SK-N-SH (cell line): ENCODE data around the gene NAXD. TPM values are rescaled to one million over a fixed set of nuclear protein-coding genes. Genes with fewer than 3 reads are reported as not detected.
"Not testable (repeated sequence)": the region's sequence is repeated elsewhere in the genome, so short reads cannot be mapped to it uniquely, and the experiment has no call there.

Source experiments
- CTCF ChIA-PET: fragments of 300-600, 350-600 bp; formaldehyde crosslinking; extraction: SDS; loops from one replicate; lab custom pipeline; 2021; lab: Yijun Ruan, JAX
- POLR2A ChIA-PET: fragments of 350-600 bp; sonication (Branson Sonifier 250); formaldehyde crosslinking; extraction: SDS; loops from one replicate; lab custom pipeline; 2020; ENCODE audit warnings: antibody characterized with exemption, inconsistent platforms; lab: Yijun Ruan, JAX
- DNase-seq: peaks from one replicate; pipeline ENCODE4 v3.0.0; 2012
- H2AFZ ChIP-seq: fragments of 200-600 bp; sonication (generic); 2 replicates; pipeline ENCODE4 v1.8.1; 2016; ENCODE audit warnings: antibody characterized with exemption, mild to moderate bottlenecking, low read depth
- H3F3A ChIP-seq: fragments of 200-600 bp; sonication (generic); replicated peaks from 2 replicates; pipeline ENCODE3; 2016; ENCODE audit warnings: antibody characterized with exemption, mild to moderate bottlenecking; ENCODE audit not compliant: insufficient read depth
- H3K27ac ChIP-seq, 2 experiments: fragments of 200-500 bp in 1 of 2; fragments of 200-600 bp in 1 of 2; sonication (Bioruptor generic) in 1 of 2; sonication (generic), shearing (Covaris generic) in 1 of 2; 2 replicates each; pipeline versions ENCODE4 v1.5.1 to v1.6.1; 2014 to 2016; ENCODE audit warnings: low read depth in 2 of 2, inconsistent platforms in 1 of 2, low read length in 1 of 2, mild to moderate bottlenecking in 1 of 2, mixed read lengths in 1 of 2
- H3K27me3 ChIP-seq: fragments of 200-600 bp; sonication (generic), shearing (Covaris generic); 2 replicates; pipeline ENCODE4 v1.6.1; 2016; ENCODE audit warnings: mixed run types; ENCODE audit not compliant: insufficient read depth
- H3K36me3 ChIP-seq, 2 experiments: fragments of 200-500 bp in 1 of 2; fragments of 200-600 bp in 1 of 2; sonication (Bioruptor generic) in 1 of 2; sonication (generic) in 1 of 2; replicated peaks in 1 of 2; 2 replicates each; pipeline versions ENCODE3 to v1.5.1; 2014 to 2016; ENCODE audit warnings: low read length in 1 of 2, mild to moderate bottlenecking in 1 of 2; ENCODE audit not compliant: insufficient read depth in 2 of 2, control insufficient read depth in 1 of 2
- H3K4me1 ChIP-seq, 2 experiments: fragments of 200-500 bp in 1 of 2; fragments of 200-600 bp in 1 of 2; sonication (Bioruptor generic) in 1 of 2; sonication (generic), shearing (Covaris generic) in 1 of 2; 2 replicates each; pipeline versions ENCODE4 v1.5.1 to v1.6.1; 2014 to 2016; ENCODE audit warnings: low read depth in 1 of 2, low read length in 1 of 2, mixed run types in 1 of 2; ENCODE audit not compliant: insufficient read depth in 2 of 2, control insufficient read depth in 1 of 2
- H3K4me2 ChIP-seq: fragments of 200-600 bp; sonication (generic), shearing (Covaris generic); 2 replicates; pipeline ENCODE4 v1.6.1; 2017; ENCODE audit warnings: mixed run types
- H3K4me3 ChIP-seq, 2 experiments: fragments of 200-500 bp in 1 of 2; fragments of 200-600 bp in 1 of 2; sonication (Bioruptor generic) in 1 of 2; sonication (generic), shearing (Covaris generic) in 1 of 2; 2 replicates each; pipeline versions ENCODE4 v1.5.1 to v1.8.1; 2014 to 2016; ENCODE audit warnings: low read depth in 2 of 2, inconsistent platforms in 1 of 2, low read length in 1 of 2, mild to moderate bottlenecking in 1 of 2, mixed read lengths in 1 of 2, moderate library complexity in 1 of 2
- H3K79me2 ChIP-seq: fragments of 200-600 bp; sonication (generic); 2 replicates; pipeline ENCODE4 v1.8.1; 2017; ENCODE audit warnings: mild to moderate bottlenecking; ENCODE audit not compliant: insufficient read depth
- H3K9ac ChIP-seq: fragments of 200-600 bp; sonication (generic); 2 replicates; pipeline ENCODE4 v1.6.1; 2017; ENCODE audit warnings: mixed run types
- H3K9me2 ChIP-seq: fragments of 200-600 bp; sonication (generic); 2 replicates; pipeline ENCODE4 v1.6.1; 2017; ENCODE audit warnings: mixed run types
- H3K9me3 ChIP-seq: fragments of 200-600 bp; sonication (generic); 2 replicates; pipeline ENCODE4 v1.6.1; 2017; ENCODE audit warnings: mixed run types, mild to moderate bottlenecking, moderate library complexity
- H4K20me1 ChIP-seq: fragments of 200-600 bp; sonication (generic); 2 replicates; pipeline ENCODE4 v1.6.1; 2017; ENCODE audit warnings: mild to moderate bottlenecking, mixed run types; ENCODE audit not compliant: insufficient read depth
- CHD2 ChIP-seq: fragments of 150-350 bp; IDR thresholded peaks from 2 replicates; pipeline ENCODE4 v1.6.1; 2018; ENCODE audit warnings: low read length; ENCODE audit not compliant: partially characterized antibody
- ELF1 ChIP-seq: IDR thresholded peaks from 2 replicates; pipeline ENCODE4 v1.4.0; 2012
- EP300 ChIP-seq, 2 experiments: IDR thresholded peaks; 2 replicates each; pipeline versions ENCODE4 v1.4.0 to v1.6.1; 2012; ENCODE audit warnings: borderline replicate concordance in 1 of 2, low read depth in 1 of 2, low read length in 1 of 2
- EZH2phosphoT487 ChIP-seq: fragments of 200-600 bp; sonication (generic); IDR thresholded peaks from 2 replicates; pipeline ENCODE4 v1.6.1; 2017; ENCODE audit warnings: low read depth, mixed run types, mild to moderate bottlenecking, antibody characterized with exemption, moderate library complexity, borderline replicate concordance
- FOSL2 ChIP-seq: IDR thresholded peaks from 2 replicates; pipeline ENCODE4 v1.4.0; 2012; ENCODE audit warnings: low read depth, mild to moderate bottlenecking, moderate library complexity, borderline replicate concordance
- FOXJ3 ChIP-seq: sonication (generic); formaldehyde crosslinking; IDR thresholded peaks from 2 replicates; pipeline ENCODE4 v1.5.1; 2020; ENCODE audit warnings: mild to moderate bottlenecking, missing genetic modification reagents
- FOXM1 ChIP-seq: IDR thresholded peaks from 2 replicates; pipeline ENCODE4 v1.4.0; 2012; ENCODE audit warnings: low read depth, mild to moderate bottlenecking
- JUND ChIP-seq: IDR thresholded peaks from 2 replicates; pipeline ENCODE4 v1.4.0; 2012
- NFIC ChIP-seq: IDR thresholded peaks from 2 replicates; pipeline ENCODE4 v1.4.0; 2012; ENCODE audit warnings: borderline replicate concordance
- RXRA ChIP-seq: IDR thresholded peaks from 2 replicates; pipeline ENCODE4 v1.4.0; 2012; ENCODE audit warnings: low read depth, mild to moderate bottlenecking, borderline replicate concordance
- TAF1 ChIP-seq: IDR thresholded peaks from 2 replicates; pipeline ENCODE4 v1.6.1; 2012; ENCODE audit warnings: low read depth, mild to moderate bottlenecking, low read length, moderate library complexity, borderline replicate concordance
- TCF12 ChIP-seq: IDR thresholded peaks from 2 replicates; pipeline ENCODE4 v1.4.0; 2012
- TEAD4 ChIP-seq: IDR thresholded peaks from 2 replicates; pipeline ENCODE4 v1.4.0; 2012; ENCODE audit warnings: mild to moderate bottlenecking, borderline replicate concordance; ENCODE audit not compliant: insufficient read depth
- ZBTB33 ChIP-seq: IDR thresholded peaks from 2 replicates; pipeline ENCODE4 v1.4.0; 2012; ENCODE audit warnings: low read depth, borderline replicate concordance
- WGBS: methylation state at CpG from one replicate; pipeline ENCODE4 v1.1.6; 2017; ENCODE audit warnings: low lambda C conversion rate; 5-methylcytosine and 5-hydroxymethylcytosine counted together
- polyA plus RNA-seq, 3 experiments: library from polyadenylated mRNA; depleted of rRNA; stranded (reverse); fragments of >200 nt; gene quantifications; 2 replicates each; pipeline ENCODE4 v1.2.3, GENCODE V29; 2012
- TF ChIP-seq, protein P1 (sequence below): IDR thresholded peaks from 2 replicates; pipeline ENCODE4 v1.6.1; 2012; ENCODE audit warnings: mild to moderate bottlenecking, low read depth, low read length, moderate library complexity
- TF ChIP-seq, protein P2 (sequence below): fragments of 150-350 bp; IDR thresholded peaks from 2 replicates; pipeline ENCODE4 v1.6.1; 2017; ENCODE audit warnings: antibody characterized with exemption, low read length, low read depth, borderline replicate concordance
- TF ChIP-seq, protein P3 (sequence below): fragments of 200-600 bp; sonication (generic); IDR thresholded peaks from 2 replicates; pipeline ENCODE4 v1.6.1; 2017; ENCODE audit warnings: antibody characterized with exemption, mild to moderate bottlenecking, moderate library complexity

Gene NAXD
- polyA plus RNA-seq, 1 of the 3 experiments (the other 2 are of a cell fraction), result 32.4 TPM

DNA sequence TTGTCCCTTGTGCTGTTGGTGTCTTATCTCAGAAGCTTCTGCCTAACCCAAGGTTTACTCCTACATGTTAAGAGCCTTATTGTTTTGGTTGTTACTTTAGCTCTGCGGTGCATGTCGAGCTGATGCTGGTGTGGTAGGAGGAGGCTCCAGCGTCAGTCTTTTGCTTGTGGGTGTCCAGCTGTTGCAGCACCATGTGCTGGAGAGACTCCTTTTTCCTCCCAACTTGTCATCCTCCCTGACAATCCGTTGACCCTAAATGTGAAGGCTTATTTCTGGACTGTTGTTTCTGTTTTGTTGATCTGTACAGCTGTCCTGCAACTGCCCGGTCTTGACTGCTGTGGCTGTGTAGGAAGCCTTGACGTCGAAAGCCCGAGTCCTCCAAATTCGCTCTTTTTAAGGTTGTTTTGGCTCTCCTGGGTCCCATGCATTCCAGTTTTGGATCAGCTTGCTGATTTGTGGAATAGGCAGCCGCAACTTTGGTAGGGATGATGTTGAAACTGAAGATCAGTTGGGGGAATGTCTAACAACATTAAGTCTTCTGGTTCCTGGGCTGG lies 15.3 kb downstream of the NAXD start (continued):
- no peak for TF ChIP-seq NFIC

- peaks cover 72% of the 10 kb centered on the region for H3K79me2 ChIP-seq
- H3K27me3 ChIP-seq, H3K4me3 ChIP-seq, H3F3A ChIP-seq, H3K4me2 ChIP-seq, H2AFZ ChIP-seq, H3K9me2 ChIP-seq, DNase-seq, H3K9ac ChIP-seq, H3K9me3 ChIP-seq, H3K27ac ChIP-seq, POLR2A ChIA-PET: not testable (repeated sequence)
- H3K36me3 ChIP-seq, result peaks cover 23 to 55% of the 10 kb centered on the region in 2 experiments
- CTCF ChIA-PET, result interaction anchor here (0.8 kb wide), 1 partner anchor 153 kb away, joined by 3 read pairs; no protein-coding TSS in a partner anchor
- peaks cover 17 to 25% of the 10 kb centered on the region in 2 experiments for H3K4me1 ChIP-seq
- peaks cover 20% of the 10 kb centered on the region for H4K20me1 ChIP-seq
- WGBS, result 98% methylated on average over 10 of the region's 15 CpGs
Measured at GRCh38 chr13:110632255-110632654, 16.9 kb downstream of the NAXD start.

DNA sequence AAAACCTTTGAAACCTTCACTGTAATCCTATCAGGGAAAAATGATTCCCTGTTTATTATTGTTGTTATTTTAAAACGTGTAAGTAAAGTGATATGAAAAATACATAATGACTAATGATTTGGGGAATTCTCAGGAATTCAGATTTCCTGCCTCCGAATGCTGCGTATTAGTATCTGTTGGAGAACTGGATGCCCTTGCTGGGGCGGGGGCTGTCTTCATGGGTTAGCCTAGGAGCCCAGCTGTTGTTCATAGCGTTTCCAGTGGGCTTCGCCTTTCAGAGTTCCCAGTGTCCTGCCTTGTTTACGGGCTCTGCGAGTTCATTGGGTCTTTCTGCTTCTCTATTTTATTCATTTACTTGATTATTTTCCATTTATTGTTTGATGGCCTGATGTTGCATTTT lies 18.4 kb downstream of the NAXD start:
- no peak for DNase-seq
- 86% methylated on average over 8 of the region's 8 CpGs for WGBS
- peaks cover 16% of the 10 kb centered on the region for H4K20me1 ChIP-seq
- H3F3A ChIP-seq, result peaks cover 3% of the 10 kb centered on the region
- peaks cover 6 to 10% of the 10 kb centered on the region in 2 experiments for H3K4me1 ChIP-seq
- H3K4me3 ChIP-seq, result no peak overlapping the region
- peaks cover 60% of the 10 kb centered on the region for H3K79me2 ChIP-seq
- no peak overlapping the region for H3K9ac ChIP-seq
- peak overlapping the region in 1 of 2 experiments; percentile 49; a peak in 1 of 4 replicates for H3K27ac ChIP-seq
- ChIA-PET CTCF (interaction anchor here (0.6 kb wide), 1 partner anchor 497 kb away, joined by 3 read pairs; no protein-coding TSS in a partner anchor), POLR2A (no interaction called here)
- H3K4me2 ChIP-seq, result no peak overlapping the region
- H3K9me3 ChIP-seq, result no peaks in the 10 kb centered on the region
- H3K36me3 ChIP-seq, result peaks cover 25 to 64% of the 10 kb centered on the region in 2 experiments
- no peaks in the 10 kb centered on the region for H3K9me2 ChIP-seq
- no peaks in the 10 kb centered on the region for H3K27me3 ChIP-seq
- no peak overlapping the region for H2AFZ ChIP-seq
- TF ChIP-seq CHD2 (no peak), RXRA (no peak), TCF12 (no peak), FOXJ3 (CRISPR knock-in tag) (no peak), JUND (no peak), EP300 (IDR thresholded peaks at IDR 0.05; ENCODE audit: borderline replicate concordance in 1 of 2, low read depth in 1 of 2, low read length in 1 of 2) (no peak), EZH2phosphoT487 (no peak), TAF1 (no peak), FOXM1 (no peak), ZBTB33 (no peak), FOSL2 (no peak), ELF1 (no peak), TEAD4 (no peak)
- TF ChIP-seq, protein P1, sequence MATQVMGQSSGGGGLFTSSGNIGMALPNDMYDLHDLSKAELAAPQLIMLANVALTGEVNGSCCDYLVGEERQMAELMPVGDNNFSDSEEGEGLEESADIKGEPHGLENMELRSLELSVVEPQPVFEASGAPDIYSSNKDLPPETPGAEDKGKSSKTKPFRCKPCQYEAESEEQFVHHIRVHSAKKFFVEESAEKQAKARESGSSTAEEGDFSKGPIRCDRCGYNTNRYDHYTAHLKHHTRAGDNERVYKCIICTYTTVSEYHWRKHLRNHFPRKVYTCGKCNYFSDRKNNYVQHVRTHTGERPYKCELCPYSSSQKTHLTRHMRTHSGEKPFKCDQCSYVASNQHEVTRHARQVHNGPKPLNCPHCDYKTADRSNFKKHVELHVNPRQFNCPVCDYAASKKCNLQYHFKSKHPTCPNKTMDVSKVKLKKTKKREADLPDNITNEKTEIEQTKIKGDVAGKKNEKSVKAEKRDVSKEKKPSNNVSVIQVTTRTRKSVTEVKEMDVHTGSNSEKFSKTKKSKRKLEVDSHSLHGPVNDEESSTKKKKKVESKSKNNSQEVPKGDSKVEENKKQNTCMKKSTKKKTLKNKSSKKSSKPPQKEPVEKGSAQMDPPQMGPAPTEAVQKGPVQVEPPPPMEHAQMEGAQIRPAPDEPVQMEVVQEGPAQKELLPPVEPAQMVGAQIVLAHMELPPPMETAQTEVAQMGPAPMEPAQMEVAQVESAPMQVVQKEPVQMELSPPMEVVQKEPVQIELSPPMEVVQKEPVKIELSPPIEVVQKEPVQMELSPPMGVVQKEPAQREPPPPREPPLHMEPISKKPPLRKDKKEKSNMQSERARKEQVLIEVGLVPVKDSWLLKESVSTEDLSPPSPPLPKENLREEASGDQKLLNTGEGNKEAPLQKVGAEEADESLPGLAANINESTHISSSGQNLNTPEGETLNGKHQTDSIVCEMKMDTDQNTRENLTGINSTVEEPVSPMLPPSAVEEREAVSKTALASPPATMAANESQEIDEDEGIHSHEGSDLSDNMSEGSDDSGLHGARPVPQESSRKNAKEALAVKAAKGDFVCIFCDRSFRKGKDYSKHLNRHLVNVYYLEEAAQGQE, result no peak
- TF ChIP-seq, protein P2, sequence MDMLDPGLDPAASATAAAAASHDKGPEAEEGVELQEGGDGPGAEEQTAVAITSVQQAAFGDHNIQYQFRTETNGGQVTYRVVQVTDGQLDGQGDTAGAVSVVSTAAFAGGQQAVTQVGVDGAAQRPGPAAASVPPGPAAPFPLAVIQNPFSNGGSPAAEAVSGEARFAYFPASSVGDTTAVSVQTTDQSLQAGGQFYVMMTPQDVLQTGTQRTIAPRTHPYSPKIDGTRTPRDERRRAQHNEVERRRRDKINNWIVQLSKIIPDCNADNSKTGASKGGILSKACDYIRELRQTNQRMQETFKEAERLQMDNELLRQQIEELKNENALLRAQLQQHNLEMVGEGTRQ, result no peak
- TF ChIP-seq, protein P3, sequence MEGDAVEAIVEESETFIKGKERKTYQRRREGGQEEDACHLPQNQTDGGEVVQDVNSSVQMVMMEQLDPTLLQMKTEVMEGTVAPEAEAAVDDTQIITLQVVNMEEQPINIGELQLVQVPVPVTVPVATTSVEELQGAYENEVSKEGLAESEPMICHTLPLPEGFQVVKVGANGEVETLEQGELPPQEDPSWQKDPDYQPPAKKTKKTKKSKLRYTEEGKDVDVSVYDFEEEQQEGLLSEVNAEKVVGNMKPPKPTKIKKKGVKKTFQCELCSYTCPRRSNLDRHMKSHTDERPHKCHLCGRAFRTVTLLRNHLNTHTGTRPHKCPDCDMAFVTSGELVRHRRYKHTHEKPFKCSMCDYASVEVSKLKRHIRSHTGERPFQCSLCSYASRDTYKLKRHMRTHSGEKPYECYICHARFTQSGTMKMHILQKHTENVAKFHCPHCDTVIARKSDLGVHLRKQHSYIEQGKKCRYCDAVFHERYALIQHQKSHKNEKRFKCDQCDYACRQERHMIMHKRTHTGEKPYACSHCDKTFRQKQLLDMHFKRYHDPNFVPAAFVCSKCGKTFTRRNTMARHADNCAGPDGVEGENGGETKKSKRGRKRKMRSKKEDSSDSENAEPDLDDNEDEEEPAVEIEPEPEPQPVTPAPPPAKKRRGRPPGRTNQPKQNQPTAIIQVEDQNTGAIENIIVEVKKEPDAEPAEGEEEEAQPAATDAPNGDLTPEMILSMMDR, result no peak
